ENCODE measurements around the gene ANAPC5.
"Not testable (repeated sequence)": the region's sequence is repeated elsewhere in the genome, so short reads cannot be mapped to it uniquely, and the experiment has no call there.

Gene ANAPC5

GRCh38 chr12:121351820-121352681 is at the start of gene ANAPC5:
Gene ANAPC5 (minus strand): TSS chr12:121352411. CDS start chr12:121352340, 71 bp downstream.
- DNase-seq (ENCODE audit: low read depth in 2 of 2): peak; percentile 76 to 81

- DNase-seq (ENCODE audit: low read depth in 2 of 2): peak; percentile 25 to 35
These were observed 48.3 kb upstream of the ANAPC5 start for GRCh38 chr12:121400332-121401139.

- peak; percentile 96 for DNase-seq (ENCODE audit: low read depth in 2 of 2)
These were observed 47.5 kb upstream of the ANAPC5 start, which contains the start of gene RNF34 for GRCh38 chr12:121399391-121400331. Gene RNF34 (plus strand): TSS chr12:121400118. CDS start chr12:121400213, 95 bp downstream.

- DNase-seq (ENCODE audit: low read depth in 2 of 2): no peak
These were observed 46.1 kb upstream of the ANAPC5 start for GRCh38 chr12:121398355-121398754.

- DNase-seq (ENCODE audit: low read depth in 2 of 2): no peak
These were observed 45.3 kb upstream of the ANAPC5 start for GRCh38 chr12:121397521-121397920.

GRCh38 chr12:121392325-121392716 is 40.1 kb upstream of the ANAPC5 start:
- no peak for DNase-seq (ENCODE audit: low read depth in 2 of 2)

GRCh38 chr12:121391619-121392324 is 39.6 kb upstream of the ANAPC5 start:
- DNase-seq (ENCODE audit: low read depth in 2 of 2): no peak

- DNase-seq (ENCODE audit: low read depth in 2 of 2): no peak
These were observed 38.6 kb upstream of the ANAPC5 start for GRCh38 chr12:121390856-121391255.

GRCh38 chr12:121388421-121388981 is 36.3 kb upstream of the ANAPC5 start:
- DNase-seq (ENCODE audit: low read depth in 2 of 2): no peak

- DNase-seq (ENCODE audit: low read depth in 2 of 2): not testable (repeated sequence)
These were observed 32.7 kb upstream of the ANAPC5 start for GRCh38 chr12:121384891-121385290.

GRCh38 chr12:121383601-121384021 is 31.4 kb upstream of the ANAPC5 start:
- DNase-seq (ENCODE audit: low read depth in 2 of 2): no peak

GRCh38 chr12:121379945-121380344 is 27.7 kb upstream of the ANAPC5 start:
- DNase-seq (ENCODE audit: low read depth in 2 of 2): no peak

- no peak for DNase-seq (ENCODE audit: low read depth in 2 of 2)
These were observed 26.5 kb upstream of the ANAPC5 start for GRCh38 chr12:121378736-121379135.

GRCh38 chr12:121376754-121377697 is 24.8 kb upstream of the ANAPC5 start:
- no peak for DNase-seq (ENCODE audit: low read depth in 2 of 2)

- not testable (repeated sequence) for DNase-seq (ENCODE audit: low read depth in 2 of 2)
These were observed 22.9 kb upstream of the ANAPC5 start for GRCh38 chr12:121374945-121375584.

- DNase-seq (ENCODE audit: low read depth in 2 of 2): not testable (repeated sequence)
These were observed 22.1 kb upstream of the ANAPC5 start for GRCh38 chr12:121374336-121374735.

GRCh38 chr12:121373755-121374154 is 21.5 kb upstream of the ANAPC5 start:
- DNase-seq (ENCODE audit: low read depth in 2 of 2): no peak

GRCh38 chr12:121371404-121371803 is 19.2 kb upstream of the ANAPC5 start:
- no peak for DNase-seq (ENCODE audit: low read depth in 2 of 2)

- DNase-seq (ENCODE audit: low read depth in 2 of 2): no peak
These were observed 13.8 kb upstream of the ANAPC5 start for GRCh38 chr12:121366063-121366459.

All from stimulated activated CD8-positive, alpha-beta memory T cell treated with anti-CD3 and anti-CD28 coated beads, Interleukin-2, amount 100 ng/mL, for 1 hour (primary cell).